GM12892 (cell line): ENCODE measurements around the gene SLC4A11.
"Not testable (repeated sequence)": the region's sequence is repeated elsewhere in the genome, so short reads cannot be mapped to it uniquely, and the experiment has no call there.

ENCODE experiments used
- DNase-seq: peaks from one replicate; pipeline ENCODE4 v3.0.0; 2011; ENCODE audit not compliant: insufficient read length
- FAIRE-seq: peaks from 2 replicates; lab custom pipeline; 2011; peaks lifted over from hg19 to GRCh38; lab: Jason Lieb, UNC
- POLR2A ChIP-seq: IDR thresholded peaks from 2 replicates; pipeline ENCODE4 v1.6.1; 2011; ENCODE audit warnings: low read depth, low read length, control low read depth
- POLR2AphosphoS5 ChIP-seq: IDR thresholded peaks from 2 replicates; pipeline ENCODE4 v1.6.1; 2011; ENCODE audit warnings: low read depth, low read length, control low read depth
- TAF1 ChIP-seq: IDR thresholded peaks from 2 replicates; pipeline ENCODE4 v1.6.1; 2011; ENCODE audit warnings: low read depth, mild to moderate bottlenecking, control low read depth, low read length, borderline replicate concordance

Gene SLC4A11

DNA sequence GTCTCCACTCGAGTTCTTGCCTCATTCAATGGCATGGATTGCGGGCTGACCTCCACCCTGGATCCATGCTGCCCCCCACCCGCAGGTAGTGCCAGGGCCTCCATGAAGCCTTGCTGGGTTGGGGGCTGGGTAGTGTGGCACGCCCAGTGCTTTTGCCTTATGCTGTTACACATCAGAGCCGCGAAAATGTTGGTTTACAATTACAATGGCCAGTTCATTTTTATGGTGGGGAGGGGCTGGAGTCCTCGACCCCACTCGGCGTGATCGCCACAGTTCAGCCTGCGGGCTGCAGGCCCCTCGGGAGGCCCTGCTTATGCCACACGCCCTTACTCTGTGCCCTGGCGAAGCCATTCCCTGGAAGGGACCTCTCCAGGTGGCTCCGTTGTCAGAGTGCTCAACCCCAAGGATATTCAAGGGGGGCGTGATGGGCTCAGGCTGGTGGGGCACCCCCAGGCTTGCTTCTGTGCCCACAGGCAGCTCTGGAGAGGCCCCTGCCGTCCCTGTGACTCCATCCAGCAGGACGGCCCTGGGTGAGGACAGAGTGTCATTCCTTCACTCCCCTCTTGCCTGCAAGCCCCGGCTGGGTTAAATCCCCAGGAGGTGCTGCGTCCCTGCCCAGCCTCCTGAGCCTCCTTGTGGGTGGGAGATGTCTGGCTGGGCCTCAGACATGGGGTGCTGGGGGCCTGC is 14.9 kb downstream of the SLC4A11 start:
- DNase-seq (no peak), FAIRE-seq (no peak)
- no peak for TF ChIP-seq POLR2AphosphoS5
- no peak for TF ChIP-seq POLR2A
- TF ChIP-seq TAF1, result no peak

DNA sequence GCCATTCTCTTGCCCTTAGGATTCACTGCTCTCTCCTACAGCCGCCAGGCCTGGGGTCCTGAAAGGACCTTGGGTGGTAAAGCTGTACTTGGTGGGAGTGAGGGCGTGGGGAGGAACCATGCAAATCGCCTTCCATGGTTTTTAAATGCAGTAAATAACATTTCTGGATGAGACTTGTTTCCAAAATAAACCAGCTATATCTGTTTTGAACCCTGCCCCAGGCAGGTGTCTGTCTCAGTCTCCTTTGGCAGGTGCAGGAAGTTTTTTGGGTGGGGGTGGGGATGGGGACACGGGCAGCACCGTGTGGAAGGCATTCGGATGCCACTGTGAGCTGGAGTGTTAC is 15.4 kb downstream of the SLC4A11 start:
- DNase-seq (no peak), FAIRE-seq (no peak)
- no peak for TF ChIP-seq POLR2AphosphoS5
- TF ChIP-seq POLR2A, result no peak
- TF ChIP-seq TAF1, result no peak

DNA sequence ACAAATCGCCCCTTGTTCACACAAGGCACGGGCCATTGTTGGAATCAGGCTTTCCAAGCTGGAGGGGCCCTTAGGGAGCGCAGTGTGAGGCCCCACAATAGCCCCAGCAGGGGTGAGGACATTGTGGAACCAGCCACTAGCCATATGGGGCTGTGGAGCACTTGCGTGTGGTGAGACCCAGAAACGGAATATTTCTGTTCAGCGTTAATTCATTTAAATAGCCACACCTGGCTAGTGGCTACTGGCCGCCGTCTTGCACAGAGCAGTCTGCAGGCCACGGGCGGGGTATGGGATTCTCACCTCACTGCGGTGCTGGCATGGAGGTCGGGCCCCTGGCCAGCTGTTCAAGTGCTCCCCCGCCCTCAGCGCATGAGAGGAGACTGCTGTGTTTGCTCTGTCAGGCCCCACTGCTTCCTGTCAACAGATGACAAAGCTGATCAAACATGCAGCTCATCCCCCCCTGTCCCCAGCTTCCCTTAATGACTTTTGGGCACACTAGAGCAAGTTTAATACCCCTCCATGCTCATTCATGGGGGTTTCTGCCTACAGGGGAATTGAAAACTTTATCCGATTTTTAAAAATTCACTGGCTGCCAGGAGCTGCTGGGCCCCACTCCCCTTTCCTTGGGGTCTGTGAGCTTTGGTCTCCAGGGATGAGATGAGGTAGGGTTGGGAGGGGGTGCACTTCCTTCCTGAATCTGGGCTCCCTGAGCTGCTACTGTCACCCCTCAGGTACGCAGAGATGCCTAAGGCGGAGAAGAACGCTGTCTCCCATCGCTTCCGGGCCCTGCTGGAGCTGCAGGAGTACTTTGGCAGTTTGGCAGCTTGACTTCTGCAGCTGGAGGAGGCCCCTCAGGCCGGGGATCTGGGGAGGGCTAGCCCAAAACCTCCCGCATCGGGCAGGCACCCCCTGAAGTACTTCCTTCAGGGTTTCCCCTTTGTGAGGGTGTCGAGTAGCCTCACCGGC is 16.1 kb downstream of the SLC4A11 start:
- no peak for DNase-seq
- no peak for TF ChIP-seq TAF1
- TF ChIP-seq POLR2AphosphoS5, result no peak
- no peak for TF ChIP-seq POLR2A
- no peak for FAIRE-seq

DNA sequence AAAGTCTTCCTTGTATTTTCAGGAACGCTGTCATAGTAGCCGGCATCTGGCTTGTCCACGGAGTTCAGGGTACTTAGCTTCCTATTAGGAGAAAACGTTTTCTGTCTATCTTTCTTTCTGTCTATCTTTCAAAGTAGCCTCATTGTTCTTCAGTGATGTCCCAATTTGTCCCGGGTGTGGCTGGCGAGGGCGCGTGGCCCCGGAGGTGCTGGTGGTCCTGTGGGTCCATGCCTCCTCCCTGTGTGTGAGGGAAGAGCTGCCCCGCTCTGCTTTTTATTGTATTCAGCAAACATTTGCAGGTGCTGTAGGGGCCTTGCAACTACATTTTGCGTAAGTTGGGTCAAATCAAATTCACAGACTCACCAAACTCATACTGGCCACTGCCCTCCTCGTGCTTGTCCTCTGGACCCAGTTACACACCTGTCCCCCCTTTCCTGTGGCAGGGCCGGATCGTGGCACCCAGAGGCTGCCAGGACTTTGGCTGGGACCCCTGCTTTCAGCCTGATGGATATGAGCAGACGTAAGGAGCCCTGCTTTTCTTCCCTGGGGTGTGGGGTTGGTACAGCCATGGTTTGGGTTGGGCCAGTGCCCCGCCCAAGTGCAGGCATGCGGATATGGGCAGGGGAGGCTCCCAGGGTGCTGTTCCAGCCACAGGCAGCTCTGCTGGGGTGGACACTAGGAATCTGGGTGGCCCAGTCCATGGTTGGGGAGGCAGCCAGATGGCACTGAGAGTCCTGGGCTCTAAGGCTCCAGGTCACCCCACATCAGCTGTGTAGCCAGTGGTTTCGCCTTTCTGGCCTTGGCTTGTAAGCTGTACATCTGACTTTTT is 17.4 kb downstream of the SLC4A11 start:
- DNase-seq (no peak), FAIRE-seq (no peak)
- TF ChIP-seq POLR2A, result no peak
- no peak for TF ChIP-seq TAF1
- TF ChIP-seq POLR2AphosphoS5, result no peak

DNA sequence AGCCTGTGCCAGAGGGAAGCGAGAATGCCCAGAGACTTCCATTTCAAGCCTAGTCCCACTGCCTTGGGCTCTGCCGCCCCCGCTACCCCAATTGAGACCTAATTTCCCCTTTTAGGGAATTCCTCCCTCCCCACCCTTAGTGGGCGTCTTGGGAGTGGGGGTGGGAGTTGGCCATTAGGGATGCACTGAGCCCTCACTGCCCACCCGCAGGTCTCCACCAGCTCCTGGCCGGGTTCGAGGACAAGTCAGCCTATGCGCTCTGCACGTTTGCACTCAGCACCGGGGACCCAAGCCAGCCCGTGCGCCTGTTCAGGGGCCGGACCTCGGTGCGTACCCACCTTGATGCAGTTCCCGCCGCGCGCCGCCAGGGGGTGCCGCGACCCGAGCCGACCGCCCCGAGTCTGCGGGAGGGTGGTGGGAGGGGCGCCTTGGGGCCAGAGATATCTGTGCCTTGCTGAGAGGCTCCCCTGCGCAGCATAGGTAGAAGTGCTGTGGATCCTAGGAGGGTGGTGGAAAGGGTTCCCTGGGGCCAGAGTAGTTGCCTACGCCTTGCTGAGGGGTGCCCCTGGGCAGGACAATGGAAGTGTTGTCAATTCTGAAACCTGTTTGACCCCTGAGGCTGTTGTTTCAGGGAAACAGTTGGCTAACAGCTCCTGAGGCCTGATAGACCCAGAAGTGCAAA is 20.5 kb downstream of the SLC4A11 start:
- peak; percentile 97 for FAIRE-seq
- DNase-seq, result peak; percentile 84
- TF ChIP-seq POLR2A (no peak), POLR2AphosphoS5 (no peak), TAF1 (no peak)

- not testable (repeated sequence) for FAIRE-seq
Measured at GRCh38 chr20:3215359-3215917, 23.6 kb downstream of the SLC4A11 start.

DNA sequence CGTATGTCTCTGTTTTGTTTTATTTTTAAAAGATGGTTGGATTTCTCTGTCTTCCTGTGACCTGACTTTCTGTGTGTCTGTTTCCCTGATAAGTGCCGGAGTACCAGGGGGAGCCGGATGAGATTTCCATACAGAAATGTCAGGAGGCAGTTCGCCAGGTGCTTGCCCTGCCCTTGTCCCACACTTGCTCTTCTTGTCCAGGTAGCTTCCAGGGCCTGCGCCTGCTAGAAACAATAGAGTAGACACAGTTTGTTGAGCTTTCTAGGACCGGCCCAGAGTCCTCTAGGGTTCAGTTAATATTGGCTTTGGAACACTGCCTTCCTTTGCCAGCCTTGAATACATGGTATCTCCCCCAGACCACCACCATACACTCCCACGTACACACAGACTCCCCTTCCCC is 25.8 kb downstream of the SLC4A11 start:
- no peak for FAIRE-seq
- TF ChIP-seq POLR2AphosphoS5 (no peak), POLR2A (no peak), TAF1 (no peak)
- no peak for DNase-seq

More at GRCh38 chr20:3215359-3215917, 23.6 kb downstream of the SLC4A11 start:
- not testable (repeated sequence) for DNase-seq

- no peak for TF ChIP-seq TAF1
- no peak for TF ChIP-seq POLR2A
- no peak for TF ChIP-seq POLR2AphosphoS5
- no peak for DNase-seq
- FAIRE-seq, result no peak
Measured at GRCh38 chr20:3210346-3210745, 28.6 kb downstream of the SLC4A11 start.

GRCh38 chr20:3209946-3210317 is 29.1 kb downstream of the SLC4A11 start:
- FAIRE-seq (no peak), DNase-seq (no peak)
- no peak for TF ChIP-seq POLR2AphosphoS5
- TF ChIP-seq TAF1, result no peak
- TF ChIP-seq POLR2A, result no peak

- peak; percentile 64; the same call in 1 of the 2 replicates for TF ChIP-seq TAF1
- peak; percentile 57 for TF ChIP-seq POLR2AphosphoS5
- TF ChIP-seq POLR2A, result peak; percentile 73; the same call in 1 of the 2 replicates
- FAIRE-seq, result peak; percentile 87
- peak; percentile 79 for DNase-seq
Measured at GRCh38 chr20:3209257-3209945, 29.6 kb downstream of the SLC4A11 start, which contains the start of gene ITPA. Gene ITPA, plus strand, starts transcription at chr20:3209498. Its CDS starts 54 bp downstream, at chr20:3209552.
